ENCODE data around the gene DNAH1.

- TF ChIP-seq, protein P1, sequence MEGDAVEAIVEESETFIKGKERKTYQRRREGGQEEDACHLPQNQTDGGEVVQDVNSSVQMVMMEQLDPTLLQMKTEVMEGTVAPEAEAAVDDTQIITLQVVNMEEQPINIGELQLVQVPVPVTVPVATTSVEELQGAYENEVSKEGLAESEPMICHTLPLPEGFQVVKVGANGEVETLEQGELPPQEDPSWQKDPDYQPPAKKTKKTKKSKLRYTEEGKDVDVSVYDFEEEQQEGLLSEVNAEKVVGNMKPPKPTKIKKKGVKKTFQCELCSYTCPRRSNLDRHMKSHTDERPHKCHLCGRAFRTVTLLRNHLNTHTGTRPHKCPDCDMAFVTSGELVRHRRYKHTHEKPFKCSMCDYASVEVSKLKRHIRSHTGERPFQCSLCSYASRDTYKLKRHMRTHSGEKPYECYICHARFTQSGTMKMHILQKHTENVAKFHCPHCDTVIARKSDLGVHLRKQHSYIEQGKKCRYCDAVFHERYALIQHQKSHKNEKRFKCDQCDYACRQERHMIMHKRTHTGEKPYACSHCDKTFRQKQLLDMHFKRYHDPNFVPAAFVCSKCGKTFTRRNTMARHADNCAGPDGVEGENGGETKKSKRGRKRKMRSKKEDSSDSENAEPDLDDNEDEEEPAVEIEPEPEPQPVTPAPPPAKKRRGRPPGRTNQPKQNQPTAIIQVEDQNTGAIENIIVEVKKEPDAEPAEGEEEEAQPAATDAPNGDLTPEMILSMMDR (IDR thresholded peaks at IDR 0.05), result no peak
- TF ChIP-seq POLR2AphosphoS5 (IDR thresholded peaks at IDR 0.05) (no peak), POLR2A (IDR thresholded peaks at IDR 0.05) (no peak)
Measured at GRCh38 chr3:52388933-52389332, 72.8 kb downstream of the DNAH1 start.
